Measurements from ENCODE around the gene ADD3.

The ADD3 gene

GRCh38 chr10:110172155-110172554 is 164.4 kb downstream of the ADD3 start:
- DNase-seq (ENCODE audit: low read depth in 1 of 2, low spot score in 1 of 2) = no peak

GRCh38 chr10:110174201-110174600 is 166.4 kb downstream of the ADD3 start:
- DNase-seq (ENCODE audit: low read depth in 1 of 2, low spot score in 1 of 2) = no peak

- no peak for DNase-seq (ENCODE audit: low read depth in 1 of 2, low spot score in 1 of 2)
These were observed 167.0 kb downstream of the ADD3 start for GRCh38 chr10:110174816-110175215.

GRCh38 chr10:110175406-110175805 is 167.6 kb downstream of the ADD3 start:
- no peak for DNase-seq (ENCODE audit: low read depth in 1 of 2, low spot score in 1 of 2)

DNA sequence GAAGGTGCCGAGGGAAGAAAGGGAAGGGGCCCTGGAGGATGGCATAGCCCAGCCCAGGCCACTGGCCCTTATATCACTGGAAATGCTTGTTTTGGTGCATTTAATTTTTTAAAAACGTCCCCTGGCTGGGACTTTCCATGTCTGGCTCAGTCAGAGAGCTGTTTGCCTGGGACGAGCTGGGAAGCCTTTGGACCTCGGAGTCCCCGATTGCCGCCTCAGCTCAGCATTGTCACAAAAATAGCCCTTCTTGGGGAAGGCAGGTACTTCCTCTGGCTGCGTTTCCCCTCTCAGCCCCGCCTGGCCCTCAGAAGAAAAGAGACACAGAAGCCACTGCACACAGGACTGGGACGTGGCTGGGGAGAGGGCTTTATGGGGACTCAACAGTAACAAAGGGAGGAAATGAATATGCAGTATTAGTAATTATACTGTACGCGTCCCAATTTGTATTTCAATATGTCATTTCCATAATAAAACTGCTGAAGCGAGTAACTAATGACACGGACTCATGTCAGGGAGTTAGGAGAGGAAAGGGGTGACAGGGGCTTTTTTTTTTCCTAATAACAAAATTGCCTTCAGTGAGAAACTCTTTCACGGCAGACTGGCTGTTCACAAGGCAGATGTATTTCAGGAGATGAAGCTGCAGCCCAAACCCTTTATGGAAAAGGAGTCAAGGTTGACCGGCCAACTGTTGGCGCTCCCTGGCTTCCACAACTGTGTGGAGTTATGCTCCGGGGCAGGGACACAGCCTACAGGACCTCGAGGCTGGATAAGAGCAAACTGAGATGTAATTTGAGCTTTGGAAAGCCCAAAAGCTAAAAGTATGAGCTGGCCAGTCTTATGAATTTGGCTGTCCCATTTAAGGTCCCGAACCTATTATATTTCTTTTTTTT is 168.6 kb downstream of the ADD3 start:
- no peak for DNase-seq (ENCODE audit: low read depth in 1 of 2, low spot score in 1 of 2)

DNA sequence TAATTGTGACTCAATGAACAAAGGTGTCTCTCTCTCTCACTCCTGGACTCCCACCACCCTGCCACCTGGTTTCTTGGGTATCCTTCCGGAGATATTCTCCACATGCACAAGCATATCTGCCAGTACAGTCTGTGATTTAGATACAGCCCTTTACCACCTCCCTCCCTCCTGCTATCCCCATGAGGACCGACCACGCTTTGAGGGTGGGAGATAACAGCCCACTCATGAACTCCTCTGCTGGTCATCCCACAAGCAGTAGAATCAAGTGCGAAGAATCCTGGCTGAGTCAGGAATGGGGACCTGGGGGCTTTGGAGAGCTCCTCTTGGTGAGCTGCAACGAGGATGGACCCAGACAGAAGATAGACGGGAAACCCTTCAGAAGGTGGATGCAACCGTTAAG is 171.4 kb downstream of the ADD3 start:
- DNase-seq (ENCODE audit: low read depth in 1 of 2, low spot score in 1 of 2) = no peak

DNA sequence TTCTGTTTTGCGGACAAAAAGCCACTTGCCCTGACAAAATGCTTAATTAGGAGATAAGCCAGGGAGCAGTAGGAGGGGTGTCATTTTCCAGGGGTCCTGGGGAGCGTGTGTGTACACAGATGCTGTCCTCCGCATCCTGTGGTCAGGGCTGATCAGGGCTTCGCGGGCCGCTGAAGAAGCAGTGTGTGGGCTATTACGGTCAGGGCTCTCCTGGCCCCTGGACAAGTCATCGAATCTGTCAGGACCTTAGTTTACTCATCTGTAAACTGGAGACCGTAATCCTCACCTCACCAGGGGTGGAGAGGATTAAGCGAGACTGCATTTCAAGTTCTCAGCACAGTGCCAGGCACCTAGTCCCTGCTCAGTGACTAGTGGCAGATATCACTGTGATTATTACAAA is 173.7 kb downstream of the ADD3 start:
- DNase-seq (ENCODE audit: low read depth in 1 of 2, low spot score in 1 of 2) = no peak

DNA sequence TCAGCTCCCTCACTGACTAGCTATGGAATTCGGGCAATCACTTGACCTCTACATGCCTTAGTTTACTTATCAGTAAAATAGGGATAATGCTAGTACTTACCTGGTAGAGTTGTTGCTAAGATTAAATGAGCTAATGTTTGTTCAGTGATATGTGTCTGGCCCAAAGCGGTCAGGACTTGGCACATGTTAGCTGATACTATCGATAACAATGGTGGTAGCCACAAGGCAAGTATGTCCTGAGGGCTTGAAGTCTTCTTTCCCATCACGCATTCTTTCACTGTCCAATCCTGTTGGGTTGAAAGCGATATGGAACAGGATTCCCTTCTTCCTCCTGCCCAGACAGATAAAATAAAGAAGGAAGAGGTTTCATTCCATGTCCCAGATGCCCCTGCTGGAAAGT is 174.1 kb downstream of the ADD3 start:
- DNase-seq (ENCODE audit: low read depth in 1 of 2, low spot score in 1 of 2) = no peak

- no peak for DNase-seq (ENCODE audit: low read depth in 1 of 2, low spot score in 1 of 2)
These were observed 176.6 kb downstream of the ADD3 start for GRCh38 chr10:110184398-110184797.
